ENCODE data around the gene MRC2. TPM values are rescaled to one million over a fixed set of nuclear protein-coding genes. Genes with fewer than 3 reads are reported as not detected.

Gene MRC2
- total and polyA plus RNA-seq, 9 of the 15 experiments (the other 6 are each of a cell fraction or from before 2014, with no cell fraction given) = 0.28 to 11.5 (median 6.6) TPM

DNA sequence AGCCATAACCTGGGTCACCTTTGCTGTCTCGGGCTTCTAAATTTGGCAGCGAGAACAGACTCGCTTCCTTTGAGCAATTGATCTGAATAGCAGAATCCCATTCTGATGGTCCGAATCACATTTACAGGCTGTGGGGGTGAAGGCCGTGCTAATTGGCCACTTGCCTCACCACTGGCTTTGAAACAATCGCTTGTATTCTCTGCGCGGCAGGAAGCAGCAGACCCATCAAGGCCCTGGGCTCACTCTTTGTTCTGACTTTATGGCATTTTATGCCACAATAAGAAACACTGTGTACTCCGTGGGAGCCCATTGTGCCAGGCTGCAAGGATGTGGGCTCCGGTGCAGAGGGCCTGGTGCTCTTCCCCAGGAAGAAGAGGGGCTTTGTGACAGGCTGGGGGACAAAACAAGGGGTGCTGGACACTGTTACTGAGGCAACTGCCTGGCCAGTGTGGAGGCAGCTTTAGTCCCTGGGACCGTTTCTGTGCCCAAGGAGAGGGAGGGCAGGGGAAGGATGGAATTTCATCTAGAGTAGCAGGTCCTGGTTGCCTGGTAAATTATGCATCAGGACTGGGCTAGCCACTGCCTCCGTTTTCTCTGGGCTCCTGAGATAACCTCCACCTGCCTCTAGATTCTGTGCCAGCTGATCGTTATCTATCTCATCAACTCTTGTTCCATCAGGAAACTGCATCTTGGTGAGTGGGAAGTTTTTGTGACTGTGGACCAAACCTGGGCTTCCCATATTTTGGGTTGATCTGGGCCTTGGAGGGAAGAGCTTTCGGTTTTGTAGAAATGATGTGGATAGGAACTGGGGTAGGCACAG, 78.5 kb downstream of the MRC2 start (continued):
- TF ChIP-seq, protein P1, sequence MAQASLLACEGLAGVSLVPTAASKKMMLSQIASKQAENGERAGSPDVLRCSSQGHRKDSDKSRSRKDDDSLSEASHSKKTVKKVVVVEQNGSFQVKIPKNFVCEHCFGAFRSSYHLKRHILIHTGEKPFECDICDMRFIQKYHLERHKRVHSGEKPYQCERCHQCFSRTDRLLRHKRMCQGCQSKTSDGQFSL (CRISPR knock-in tag; IDR thresholded peaks at IDR 0.05) = no peak
- TF ChIP-seq, protein P1 (tag; IDR thresholded peaks at IDR 0.05) = no peak
- TF ChIP-seq CBFA2T2 (conservative IDR thresholded peaks at IDR 0.05) (no peak), BMI1 (IDR thresholded peaks at IDR 0.05; ENCODE audit: low read length) (no peak)

DNA sequence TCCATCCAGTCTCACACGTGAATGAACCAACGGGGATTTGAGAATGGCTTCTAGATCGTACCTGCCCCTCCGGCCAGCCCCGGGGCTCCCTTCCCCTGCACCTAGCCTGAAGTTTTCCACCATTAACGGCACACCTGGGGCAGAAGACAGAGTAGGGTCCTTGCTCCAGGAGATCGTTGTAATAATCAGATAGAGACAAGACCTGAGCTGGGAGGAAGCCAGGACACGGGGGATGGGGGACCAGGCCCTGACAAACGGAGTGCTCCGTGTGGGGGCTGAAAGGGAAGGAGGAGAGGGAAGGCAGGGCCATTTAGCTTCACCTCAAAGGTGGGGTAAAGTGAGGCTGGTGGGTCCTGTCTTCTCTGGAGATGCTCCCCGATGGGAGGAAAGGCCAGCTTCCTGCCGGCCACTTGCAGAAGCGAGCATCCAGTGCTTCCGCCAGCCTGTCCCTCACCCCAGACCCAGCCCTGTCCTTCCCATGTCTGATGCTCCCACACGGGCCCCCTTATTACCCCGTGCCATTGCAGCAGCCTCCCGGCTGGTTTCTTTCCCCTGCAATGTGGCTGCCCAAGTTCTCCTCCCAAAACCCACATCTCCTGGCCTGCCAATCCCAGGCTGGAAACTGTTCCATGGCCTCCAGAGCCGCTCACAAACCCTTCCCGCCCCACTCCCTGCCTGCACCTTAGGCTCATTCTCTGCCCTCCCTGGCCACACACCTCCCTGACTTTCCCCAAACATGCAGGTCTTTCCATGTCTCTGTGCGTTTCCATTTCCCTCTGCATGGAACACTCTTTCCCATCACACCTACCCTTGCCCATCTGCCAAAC, 79.3 kb downstream of the MRC2 start:
- in situ Hi-C loops (cut with MboI) = loop anchor here (25.0 kb wide), 1 partner anchor 255 kb away; the partner anchor contains the start of gene TANC2
- CTCF ChIA-PET (ENCODE audit: low intra/inter-chr PET ratio) = no interaction called here
- Histone ChIP-seq H3K9me1 (ENCODE audit: control insufficient read depth, insufficient read depth, low read length) (no peaks in the 10 kb centered on the region), H4K20me1 (replicated peaks; ENCODE audit: control insufficient read depth, insufficient read depth, low read length) (no peaks in the 10 kb centered on the region), H3K9ac (ENCODE audit: insufficient read depth in 1 of 2, low read depth in 2 of 2, low read length in 2 of 2) (no peak overlapping the region), H3K9me3 (replicated peaks; ENCODE audit: control insufficient read depth, insufficient read depth, low read depth, low read length) (peaks cover 6% of the 10 kb centered on the region; the same call in 1 of the 2 replicates), H3K27ac (ENCODE audit: extremely low read depth, low read depth, low read length) (no peak overlapping the region), H3K27me3 (ENCODE audit: control insufficient read depth in 2 of 2, insufficient read depth in 2 of 2, low read length in 2 of 2) (peaks cover 16 to 49% of the 10 kb centered on the region in 2 experiments), H3K4me2 (ENCODE audit: insufficient read depth, low read length) (no peak overlapping the region), H3K4me3 (no peak overlapping the region), H3K79me2 (ENCODE audit: control insufficient read depth, insufficient read depth, low read length) (no peaks in the 10 kb centered on the region), H2AFZ (ENCODE audit: low read depth, low read length) (no peak overlapping the region), H3K36me3 (ENCODE audit: control insufficient read depth, insufficient read depth, low read length) (no peaks in the 10 kb centered on the region), H3K4me1 (replicated peaks in 1 of 2; ENCODE audit: control insufficient read depth in 2 of 2, insufficient read depth in 2 of 2, low read length in 2 of 2) (peaks cover 4 to 17% of the 10 kb centered on the region in 2 experiments; a peak in 4 of 5 replicates)
- intact Hi-C loops (cut with micrococcal nuclease) = no loop called here
- POLR2A ChIA-PET = interaction anchor here (0.6 kb wide), 1 partner anchor 1035 kb away, joined by 3 read pairs; no protein-coding TSS in a partner anchor
- no peak for FAIRE-seq
- ATAC-seq = no peak
- DNase-seq (ENCODE audit: extremely low read depth in 1 of 4, low spot score in 3 of 4) = no peak
- 12% methylated on average over 20 of the region's 20 CpGs for WGBS (ENCODE audit: insufficient coverage, low coverage, missing lambda C conversion rate)
- TF ChIP-seq SMAD1 (IDR thresholded peaks at IDR 0.05; ENCODE audit: low read depth, low read length, partially characterized antibody) = no peak
- TF ChIP-seq, protein P2, sequence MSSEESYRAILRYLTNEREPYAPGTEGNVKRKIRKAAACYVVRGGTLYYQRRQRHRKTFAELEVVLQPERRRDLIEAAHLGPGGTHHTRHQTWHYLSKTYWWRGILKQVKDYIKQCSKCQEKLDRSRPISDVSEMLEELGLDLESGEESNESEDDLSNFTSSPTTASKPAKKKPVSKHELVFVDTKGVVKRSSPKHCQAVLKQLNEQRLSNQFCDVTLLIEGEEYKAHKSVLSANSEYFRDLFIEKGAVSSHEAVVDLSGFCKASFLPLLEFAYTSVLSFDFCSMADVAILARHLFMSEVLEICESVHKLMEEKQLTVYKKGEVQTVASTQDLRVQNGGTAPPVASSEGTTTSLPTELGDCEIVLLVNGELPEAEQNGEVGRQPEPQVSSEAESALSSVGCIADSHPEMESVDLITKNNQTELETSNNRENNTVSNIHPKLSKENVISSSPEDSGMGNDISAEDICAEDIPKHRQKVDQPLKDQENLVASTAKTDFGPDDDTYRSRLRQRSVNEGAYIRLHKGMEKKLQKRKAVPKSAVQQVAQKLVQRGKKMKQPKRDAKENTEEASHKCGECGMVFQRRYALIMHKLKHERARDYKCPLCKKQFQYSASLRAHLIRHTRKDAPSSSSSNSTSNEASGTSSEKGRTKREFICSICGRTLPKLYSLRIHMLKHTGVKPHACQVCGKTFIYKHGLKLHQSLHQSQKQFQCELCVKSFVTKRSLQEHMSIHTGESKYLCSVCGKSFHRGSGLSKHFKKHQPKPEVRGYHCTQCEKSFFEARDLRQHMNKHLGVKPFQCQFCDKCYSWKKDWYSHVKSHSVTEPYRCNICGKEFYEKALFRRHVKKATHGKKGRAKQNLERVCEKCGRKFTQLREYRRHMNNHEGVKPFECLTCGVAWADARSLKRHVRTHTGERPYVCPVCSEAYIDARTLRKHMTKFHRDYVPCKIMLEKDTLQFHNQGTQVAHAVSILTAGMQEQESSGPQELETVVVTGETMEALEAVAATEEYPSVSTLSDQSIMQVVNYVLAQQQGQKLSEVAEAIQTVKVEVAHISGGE (CRISPR knock-in tag; IDR thresholded peaks at IDR 0.05) = peak in 1 of 3 experiments; percentile 33; a peak in 1 of 6 replicates
- no peak for TF ChIP-seq NR2C2 (CRISPR knock-in tag; IDR thresholded peaks at IDR 0.05)
- TF ChIP-seq NR2C2 (tag; IDR thresholded peaks at IDR 0.05) = no peak
- no TSS peak for BruUV-seq (replicated peaks)

All from K562 (cell line).